NT2/D1 (cell line): ENCODE measurements around the gene NKAIN2.

ENCODE experiments used
- SUZ12 ChIP-seq: IDR thresholded peaks from 2 replicates; pipeline ENCODE4 v1.6.1; 2011; ENCODE audit not compliant: insufficient read length, insufficient read depth; ENCODE audit errors: extremely low read depth
- YY1 ChIP-seq: IDR thresholded peaks from 2 replicates; pipeline ENCODE4 v1.6.1; 2011; ENCODE audit not compliant: insufficient read length, insufficient read depth
- ZNF274 ChIP-seq: IDR thresholded peaks from 2 replicates; pipeline ENCODE4 v1.6.1; 2011; ENCODE audit warnings: mild to moderate bottlenecking, low read depth, low read length

- TF ChIP-seq YY1: no peak
- no peak for TF ChIP-seq ZNF274
- TF ChIP-seq SUZ12: no peak
Observed at GRCh38 chr6:123770247-123770949, 33.3 kb upstream of the NKAIN2 start.
